Fibroblast of the aortic adventitia (primary cell): ENCODE data around the gene SLC25A53. TPM values are rescaled to one million over a fixed set of nuclear protein-coding genes. Genes with fewer than 3 reads are reported as not detected.

Experiments used
- DNase-seq: peaks from one replicate; pipeline ENCODE4 v3.0.0-alpha.2; 2010; ENCODE audit warnings: low read depth
- H3K4me3 ChIP-seq: 2 replicates; pipeline ENCODE4 v1.5.1; 2011; ENCODE audit warnings: low read depth, mild to moderate bottlenecking, control low read depth, low read length, moderate library complexity
- CTCF ChIP-seq: IDR thresholded peaks from 2 replicates; pipeline ENCODE4 v1.5.1; 2011; ENCODE audit warnings: mild to moderate bottlenecking, low read length, control low read depth, inconsistent platforms; ENCODE audit not compliant: insufficient read depth
- total RNA-seq: library from RNA; depleted of rRNA; stranded (reverse); fragments of >200 nt; gene quantifications from 2 replicates; pipeline ENCODE4 v1.2.3, GENCODE V29; 2012; ENCODE audit warnings: low replicate concordance

Gene SLC25A53
- total RNA-seq, 1 donor = 12.9 TPM

- no peak for DNase-seq
These were observed 22.1 kb downstream of the SLC25A53 start for GRCh38 chrX:104134583-104135261.

GRCh38 chrX:104130808-104131207, 26.0 kb downstream of the SLC25A53 start:
- no peak for TF ChIP-seq CTCF
- no peak for DNase-seq
- no peak overlapping the region for H3K4me3 ChIP-seq

More at GRCh38 chrX:104134583-104135261, 22.1 kb downstream of the SLC25A53 start:
- TF ChIP-seq CTCF = no peak
- H3K4me3 ChIP-seq = no peak overlapping the region

- H3K4me3 ChIP-seq = no peak overlapping the region
- peak; percentile 73 for DNase-seq
- no peak for TF ChIP-seq CTCF
These were observed 30.0 kb downstream of the SLC25A53 start for GRCh38 chrX:104126856-104127255.

GRCh38 chrX:104122829-104123228, 34.0 kb downstream of the SLC25A53 start:
- no peak overlapping the region for H3K4me3 ChIP-seq
- no peak for TF ChIP-seq CTCF
- no peak for DNase-seq

- no peak overlapping the region for H3K4me3 ChIP-seq
- DNase-seq = no peak
- no peak for TF ChIP-seq CTCF
These were observed 38.0 kb downstream of the SLC25A53 start for GRCh38 chrX:104118765-104119164.

- no peak overlapping the region for H3K4me3 ChIP-seq
- no peak for DNase-seq
- no peak for TF ChIP-seq CTCF
These were observed 39.0 kb downstream of the SLC25A53 start for GRCh38 chrX:104117759-104118158.

- peak; percentile 45 for TF ChIP-seq CTCF
These were observed 43.4 kb downstream of the SLC25A53 start for GRCh38 chrX:104113222-104113965.

More at GRCh38 chrX:104113222-104113965, 43.4 kb downstream of the SLC25A53 start:
- H3K4me3 ChIP-seq = peak overlapping the region; percentile 68
- peak; percentile 42 for DNase-seq
